Ovary (tissue), 3 donors: ENCODE results near the gene CD8A.

ENCODE experiments used
- POLR2A ChIP-seq: fragments of 450-650 bp; IDR thresholded peaks from one replicate; pipeline ENCODE4 v1.6.1; 2017; ENCODE audit warnings: antibody characterized with exemption, mild to moderate bottlenecking, moderate library complexity
- TF ChIP-seq, protein P1 (sequence below), 3 donors: fragments of 450-650 bp in 2 of 3; fragments of 200-600 bp in 1 of 3; IDR thresholded peaks; one replicate each; pipeline versions ENCODE4 v1.5.1 to v1.8.0; 2016 to 2022; ENCODE audit warnings: antibody characterized with exemption in 3 of 3, mild to moderate bottlenecking in 1 of 3
- donor health status: DM: no; HTN: no; CAD: no.

DNA sequence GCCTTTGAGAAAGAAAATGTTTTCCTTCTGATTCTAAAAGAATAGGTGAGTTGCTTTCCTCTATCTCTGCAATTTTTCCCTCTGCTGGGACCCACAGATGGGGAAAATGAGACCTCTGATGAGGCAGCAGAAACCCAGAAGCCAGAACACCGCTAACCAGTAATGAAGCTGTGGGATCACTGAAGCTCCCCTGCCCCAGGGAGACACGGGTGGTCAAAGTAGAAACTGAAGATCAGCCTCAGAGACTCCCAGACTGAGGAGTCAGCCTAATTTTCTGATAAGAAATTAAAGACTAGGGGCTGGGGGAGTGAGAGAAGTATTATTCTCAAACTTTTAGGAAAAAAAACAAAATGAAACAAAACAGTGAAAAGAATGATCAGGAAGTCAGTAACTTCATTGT, 40.8 kb upstream of the CD8A start:
- TF ChIP-seq, protein P1, sequence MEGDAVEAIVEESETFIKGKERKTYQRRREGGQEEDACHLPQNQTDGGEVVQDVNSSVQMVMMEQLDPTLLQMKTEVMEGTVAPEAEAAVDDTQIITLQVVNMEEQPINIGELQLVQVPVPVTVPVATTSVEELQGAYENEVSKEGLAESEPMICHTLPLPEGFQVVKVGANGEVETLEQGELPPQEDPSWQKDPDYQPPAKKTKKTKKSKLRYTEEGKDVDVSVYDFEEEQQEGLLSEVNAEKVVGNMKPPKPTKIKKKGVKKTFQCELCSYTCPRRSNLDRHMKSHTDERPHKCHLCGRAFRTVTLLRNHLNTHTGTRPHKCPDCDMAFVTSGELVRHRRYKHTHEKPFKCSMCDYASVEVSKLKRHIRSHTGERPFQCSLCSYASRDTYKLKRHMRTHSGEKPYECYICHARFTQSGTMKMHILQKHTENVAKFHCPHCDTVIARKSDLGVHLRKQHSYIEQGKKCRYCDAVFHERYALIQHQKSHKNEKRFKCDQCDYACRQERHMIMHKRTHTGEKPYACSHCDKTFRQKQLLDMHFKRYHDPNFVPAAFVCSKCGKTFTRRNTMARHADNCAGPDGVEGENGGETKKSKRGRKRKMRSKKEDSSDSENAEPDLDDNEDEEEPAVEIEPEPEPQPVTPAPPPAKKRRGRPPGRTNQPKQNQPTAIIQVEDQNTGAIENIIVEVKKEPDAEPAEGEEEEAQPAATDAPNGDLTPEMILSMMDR (IDR thresholded peaks at IDR 0.05): no peak
- TF ChIP-seq POLR2A: no peak
